Sciatic nerve (tissue), 2 donors: ENCODE results near the gene SSR1. TPM values are rescaled to one million over a fixed set of nuclear protein-coding genes. Genes with fewer than 3 reads are reported as not detected.
"Not testable (repeated sequence)": the region's sequence is repeated elsewhere in the genome, so short reads cannot be mapped to it uniquely, and the experiment has no call there.

Source experiments
- ATAC-seq: fragments of 200-7000 bp; cut with Tn5 transposase; one replicate; pipeline ENCODE4 v1.9.1; 2020; ENCODE audit warnings: mild to moderate bottlenecking, moderate library complexity
- DNase-seq: peaks from one replicate; pipeline ENCODE4 v3.0.0-alpha.2; 2020; ENCODE audit warnings: low spot score
- intact Hi-C: fragments of 100-400 bp; cut with DNase I; formaldehyde crosslinking; loops from one replicate; pipeline ENCODE4 v1.14.2; 2022
- total RNA-seq: library from RNA; stranded (reverse); fragmentation: NEBNext Ultra II Directional; extraction: Animal tissue kit (Norgen Biotek cat#: 25700); gene quantifications from one replicate; pipeline ENCODE4 v1.2.1, GENCODE V29; 2021
- donor health status: DM: no; HTN: no; CAD: no.
- donor health status: DM: no; HTN: no; CAD: no.

Gene SSR1
- total RNA-seq, 1 donor from 2014 or later = 118 TPM

DNA sequence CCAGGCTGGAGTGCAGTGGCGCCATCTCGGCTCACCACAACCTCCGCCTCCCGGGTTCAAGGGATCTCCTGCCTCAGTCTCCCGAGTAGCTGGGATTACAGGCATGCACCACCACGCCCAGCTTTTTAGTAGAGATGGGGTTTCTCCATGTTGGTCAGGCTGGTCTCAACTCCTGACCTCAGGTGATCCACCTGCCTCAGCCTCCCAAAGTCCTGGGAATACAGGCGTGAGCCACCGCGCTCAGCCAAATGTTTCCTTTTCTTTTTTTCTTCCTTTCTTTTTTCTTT is 49.5 kb downstream of the SSR1 start:
- ATAC-seq, intact Hi-C loops, DNase-seq: not testable (repeated sequence)

DNA sequence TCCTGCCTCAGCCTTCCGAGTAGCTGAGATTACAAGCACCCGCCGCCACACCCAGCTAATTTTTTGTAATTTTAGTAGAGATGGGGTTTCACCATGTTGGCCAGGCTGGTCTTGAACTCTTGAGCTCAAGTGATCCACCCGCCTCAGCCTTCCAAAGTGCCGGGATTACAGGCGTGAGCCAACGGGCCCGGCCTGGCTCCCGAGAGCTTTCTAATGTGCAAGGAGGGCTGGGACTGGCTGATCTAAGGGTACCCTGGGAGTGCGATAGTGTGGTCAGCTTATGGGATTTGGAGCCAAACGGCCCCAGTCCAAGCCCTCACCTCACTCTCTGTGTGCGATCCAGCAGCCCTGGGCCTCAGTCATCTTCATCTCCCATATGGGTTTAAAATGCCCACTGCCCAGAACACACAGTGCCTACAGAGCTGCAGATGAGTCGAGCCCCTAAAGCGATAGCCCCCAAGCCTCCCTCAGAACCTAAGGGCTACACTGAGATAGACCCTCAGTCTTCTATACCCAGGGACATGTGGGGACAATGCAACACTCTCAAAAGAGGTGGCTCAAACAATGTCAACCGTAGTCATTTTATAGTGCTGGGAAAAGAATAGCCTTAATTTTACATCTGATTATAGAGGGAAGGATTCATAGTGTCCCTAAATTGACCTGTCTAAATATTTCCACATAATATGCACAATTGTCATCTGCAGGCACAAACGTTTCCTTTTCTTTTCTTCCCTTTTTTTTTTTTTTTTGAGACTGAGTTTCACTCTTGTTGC is 50.1 kb downstream of the SSR1 start:
- intact Hi-C loops = no loop called here
- ATAC-seq (no peak), DNase-seq (no peak)

DNA sequence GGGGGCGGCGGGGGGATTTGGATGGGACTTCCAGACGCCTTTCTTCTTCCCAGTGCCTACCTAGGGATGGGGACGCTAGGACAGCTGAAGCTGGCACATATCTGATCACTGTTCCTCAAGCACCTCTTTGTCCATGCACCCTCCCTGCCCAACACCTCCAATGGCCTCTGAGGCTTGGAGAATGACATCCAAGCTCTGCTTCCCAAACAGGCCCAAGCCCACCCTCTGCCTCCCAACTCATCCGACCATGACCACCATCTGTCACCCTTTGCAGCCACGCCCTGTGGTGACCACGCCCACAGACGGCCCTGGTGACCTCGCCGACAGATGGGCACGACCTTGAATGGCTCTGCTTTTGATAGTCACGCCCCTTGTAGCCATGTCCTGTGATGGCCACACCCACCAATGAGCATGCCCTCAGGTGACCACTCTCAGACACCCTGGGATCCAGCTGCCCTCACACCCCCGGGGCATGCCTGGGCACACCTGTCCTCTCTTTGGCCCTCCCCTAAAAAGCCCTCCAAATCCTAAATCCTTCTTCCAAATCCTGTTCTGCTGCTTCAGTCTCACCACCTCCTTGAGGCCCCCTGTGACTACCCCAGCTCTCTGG is 51.0 kb downstream of the SSR1 start:
- ATAC-seq = peak; percentile 2
- no peak for DNase-seq
- intact Hi-C loops = no loop called here

DNA sequence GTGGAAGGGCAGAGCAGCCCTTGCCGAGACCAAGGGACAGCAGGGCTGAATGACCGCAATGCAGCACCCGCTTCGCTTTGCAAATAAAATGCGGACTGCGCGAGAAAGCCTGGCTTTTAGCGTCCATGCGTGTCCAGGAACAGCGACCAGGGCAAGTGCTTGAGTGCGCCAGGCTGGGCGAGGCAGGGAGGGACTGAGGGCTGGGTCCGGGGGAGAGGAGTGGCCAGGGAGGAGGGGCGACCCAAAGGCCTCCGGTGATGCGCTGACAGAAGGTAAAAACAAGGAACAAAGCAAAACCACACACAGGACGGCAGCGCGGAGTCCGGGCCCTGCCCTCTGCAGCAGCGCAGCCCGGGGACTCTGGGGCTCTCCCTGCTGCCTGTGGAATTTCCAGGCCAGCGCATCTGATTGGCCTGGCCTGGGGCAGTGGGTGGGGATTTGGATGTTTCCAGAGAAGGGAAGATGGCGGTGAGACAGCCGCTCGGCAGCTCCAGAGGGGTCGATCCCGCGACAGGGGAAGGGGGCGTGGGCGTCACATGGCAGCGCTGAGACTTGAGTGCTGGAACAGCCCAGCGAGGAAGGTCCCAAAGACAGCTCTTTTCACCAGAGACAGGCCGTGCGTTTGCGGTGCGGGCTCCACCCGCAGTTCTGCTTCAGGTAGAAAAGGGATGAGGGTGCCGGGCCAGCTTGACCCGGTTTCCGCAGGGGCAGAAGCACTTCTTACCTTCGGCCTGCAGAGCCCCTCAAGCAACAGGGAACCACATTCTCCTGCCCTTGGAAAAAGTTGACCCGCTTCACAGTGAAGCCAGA is 51.8 kb downstream of the SSR1 start:
- DNase-seq (peak; percentile 86), ATAC-seq (peak; percentile 97)
- intact Hi-C loops = no loop called here

DNA sequence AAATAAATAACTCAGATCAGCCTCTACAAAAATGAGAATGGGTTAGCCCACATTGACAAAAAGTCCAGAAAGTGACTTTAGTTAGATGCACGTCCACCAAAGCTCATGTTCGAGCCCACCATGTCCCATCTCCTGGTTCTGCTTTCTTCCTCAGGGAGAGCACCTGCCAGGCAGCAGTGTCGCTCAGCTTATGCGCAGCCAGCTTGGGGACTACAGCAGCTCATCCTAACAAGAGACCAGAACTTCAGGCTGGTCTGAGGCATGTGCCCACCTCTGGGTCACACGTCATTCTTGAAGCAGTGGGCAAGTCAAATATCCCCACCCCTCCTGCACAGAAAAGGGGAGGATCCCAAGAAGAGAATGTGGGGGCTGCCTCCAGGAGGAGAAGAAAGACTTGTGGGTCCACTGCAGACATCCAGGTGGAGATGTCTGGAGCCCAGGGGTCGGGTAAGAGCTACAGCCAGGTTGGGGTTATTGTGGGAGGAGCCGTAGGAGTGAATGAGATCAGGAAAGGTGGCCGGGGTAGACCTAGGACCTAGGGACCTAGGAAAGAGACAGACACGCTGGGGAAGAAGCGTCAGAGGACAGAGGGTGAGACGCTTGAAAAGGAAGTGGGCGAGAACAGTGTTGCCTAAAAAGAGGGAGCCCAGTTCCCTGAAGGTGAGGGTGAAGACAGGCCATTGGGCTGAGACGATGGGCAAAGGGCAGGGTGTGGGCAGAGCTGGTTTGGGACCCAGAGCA is 52.5 kb downstream of the SSR1 start:
- DNase-seq (peak; percentile 47), ATAC-seq (peak; percentile 40)
- intact Hi-C loops = no loop called here

DNA sequence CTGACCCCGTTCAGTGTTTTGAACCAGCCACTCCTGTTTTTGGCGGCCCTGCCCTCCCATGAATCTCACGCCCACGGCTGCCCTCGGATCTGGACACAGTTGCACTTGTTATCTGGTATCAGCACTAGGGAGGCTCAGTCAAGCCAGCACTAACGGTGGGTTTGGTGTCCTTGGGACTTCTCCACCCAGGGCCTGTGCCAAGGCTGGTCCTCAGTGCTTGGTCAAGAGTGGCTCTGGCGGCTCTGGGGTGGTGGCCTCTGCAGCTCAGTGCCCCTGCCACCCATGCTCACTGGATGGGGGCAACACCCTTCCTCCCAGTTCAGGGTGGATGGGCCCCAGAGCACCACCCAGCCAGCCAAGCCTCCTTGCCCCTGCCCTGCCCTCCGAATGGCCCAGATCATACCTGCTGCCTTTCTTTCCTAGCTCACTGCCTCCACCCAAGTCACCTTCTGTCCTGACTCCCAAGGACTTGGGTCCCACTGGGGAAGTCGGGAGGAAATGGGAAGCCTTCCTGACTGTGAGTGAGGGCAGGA is 54.7 kb downstream of the SSR1 start:
- ATAC-seq = no peak
- DNase-seq = peak; percentile 47
- intact Hi-C loops = no loop called here

DNA sequence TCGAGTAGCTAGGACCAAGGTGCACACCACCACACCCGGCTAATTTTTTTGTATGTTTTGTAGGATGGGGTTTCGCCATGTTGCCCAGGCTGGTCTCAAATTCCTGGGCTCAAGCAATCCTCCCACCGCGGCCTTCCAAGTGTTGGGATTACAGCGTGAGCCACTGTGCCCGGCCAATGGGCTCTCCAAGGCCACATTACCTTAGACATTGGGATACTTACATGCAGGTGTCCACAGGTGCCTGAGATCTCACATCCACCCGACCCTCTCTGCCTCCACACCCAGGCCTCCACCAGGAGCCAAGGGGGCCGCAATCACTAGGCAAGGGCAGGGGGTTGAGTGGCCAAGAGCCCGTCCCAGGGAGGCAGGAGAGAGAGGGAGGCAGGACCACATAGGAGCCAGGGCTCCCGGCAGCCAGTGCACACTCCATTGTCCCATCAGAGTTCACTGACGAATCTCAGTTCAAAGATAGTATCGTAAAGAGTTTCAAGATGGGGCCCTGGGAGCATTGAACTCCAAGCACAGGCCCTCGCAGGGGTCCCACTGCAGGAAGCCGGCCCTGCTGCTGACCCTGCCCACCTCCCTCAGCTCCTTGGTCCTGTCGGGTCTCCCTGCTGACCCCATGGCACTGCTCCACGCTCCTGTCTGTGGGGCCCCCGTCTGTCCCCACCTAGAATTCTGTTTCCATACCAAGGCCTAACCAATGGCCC is 55.3 kb downstream of the SSR1 start:
- DNase-seq (peak; percentile 38), ATAC-seq (no peak)
- intact Hi-C loops = no loop called here

DNA sequence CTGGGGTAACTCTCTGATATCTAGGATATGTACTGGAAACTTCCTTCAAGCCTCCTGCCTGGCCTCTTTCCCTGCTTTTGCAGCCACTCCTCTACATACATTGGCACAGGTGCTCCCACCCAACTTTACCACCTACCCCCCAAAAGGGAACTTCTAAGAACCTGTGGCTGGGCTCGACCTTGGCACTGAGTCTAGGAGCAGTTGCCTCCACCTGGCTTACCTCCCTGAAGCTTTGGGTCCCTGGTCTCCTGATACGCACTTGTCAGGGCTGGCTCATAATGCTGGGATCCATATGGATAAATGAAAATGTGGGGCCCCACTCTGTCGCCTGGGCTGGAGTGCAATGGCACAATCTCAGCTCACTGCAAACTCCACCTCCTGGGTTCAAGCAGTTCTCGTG is 56.2 kb downstream of the SSR1 start:
- intact Hi-C loops = no loop called here
- ATAC-seq (no peak), DNase-seq (peak; percentile 4)

DNA sequence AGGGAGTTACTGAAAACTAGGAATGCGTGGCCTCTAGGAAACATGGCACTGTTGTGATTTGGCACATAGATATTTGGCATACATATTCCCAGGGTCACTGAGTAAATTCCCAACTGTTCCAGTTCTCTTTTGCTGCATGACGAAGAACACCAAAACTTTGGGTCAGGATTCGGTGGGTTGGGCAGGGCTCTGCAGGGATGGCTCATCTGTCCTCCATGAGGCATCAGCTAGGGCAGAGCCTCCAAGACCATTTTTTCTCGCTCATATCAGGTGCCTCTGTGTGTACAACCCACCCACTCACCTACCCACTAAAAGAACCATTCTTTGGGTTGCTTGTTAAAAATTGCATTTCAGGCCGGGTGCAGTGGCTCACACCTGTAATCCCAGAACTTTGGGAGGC is 57.1 kb downstream of the SSR1 start:
- DNase-seq (peak; percentile 18), ATAC-seq (no peak)
- intact Hi-C loops = no loop called here

DNA sequence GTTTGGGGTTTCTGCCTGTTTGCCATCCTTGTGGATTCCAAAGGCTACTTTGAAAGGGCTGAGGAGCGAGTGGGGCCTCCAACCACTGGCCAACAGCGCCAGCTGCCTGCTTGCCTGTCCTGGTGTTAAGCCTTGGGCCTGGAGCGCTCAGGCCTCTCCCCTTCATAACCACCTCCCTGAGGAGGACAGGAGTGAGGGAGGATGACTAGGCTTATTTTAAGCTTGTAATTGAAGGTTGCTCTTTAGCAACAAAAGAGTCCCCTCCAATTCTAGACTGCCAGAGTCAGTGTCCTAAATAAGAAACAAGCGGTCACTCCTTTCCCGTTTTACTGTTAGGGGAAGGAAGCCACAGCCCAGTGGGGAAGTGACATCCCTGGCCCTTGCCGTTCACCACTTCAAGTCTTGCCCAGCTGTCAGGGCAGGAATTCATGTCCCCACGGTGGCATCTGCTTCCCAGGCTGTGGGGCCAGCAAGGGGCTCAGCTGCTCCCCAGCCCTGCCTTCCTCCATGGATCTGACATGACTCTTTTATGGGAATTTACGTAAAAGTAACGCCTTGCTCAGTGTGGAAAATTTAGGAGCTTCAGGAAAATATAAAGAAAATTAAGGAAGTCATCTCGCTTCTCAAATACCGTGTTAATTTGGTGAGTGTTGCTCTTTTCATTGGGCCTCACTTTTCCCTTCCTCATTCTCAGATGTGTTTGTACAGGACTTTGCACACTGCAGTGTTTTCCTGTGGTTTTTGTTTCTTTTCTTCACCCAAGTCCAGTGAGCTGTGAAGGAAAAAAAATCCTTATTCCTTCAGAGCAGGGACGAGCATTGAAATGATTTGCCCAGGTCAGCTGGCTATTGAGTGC is 57.8 kb downstream of the SSR1 start:
- ATAC-seq = peak; percentile 47

DNA sequence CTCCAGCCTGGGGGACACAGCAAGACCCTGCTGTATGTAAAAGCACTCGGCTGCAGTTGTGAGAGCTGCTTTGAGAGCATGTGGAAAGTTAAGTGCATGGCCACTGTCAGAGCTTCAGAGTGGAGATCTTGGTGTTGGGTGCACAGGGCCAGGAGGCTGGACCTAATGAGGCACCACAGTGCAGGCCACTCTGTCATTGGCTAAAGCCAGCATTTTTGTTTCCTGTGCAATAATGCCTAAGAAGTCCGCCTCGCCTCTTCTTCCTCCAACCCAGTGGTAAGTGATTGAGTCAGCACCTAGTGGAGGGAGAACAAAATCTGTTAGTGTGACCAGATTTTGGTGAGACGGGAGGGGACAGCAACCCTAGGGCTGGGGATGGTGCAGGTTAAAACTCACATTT is 60.6 kb downstream of the SSR1 start:
- peak; percentile 44 for ATAC-seq
- intact Hi-C loops = no loop called here
- DNase-seq = no peak

More for the DNA sequence above, 57.8 kb downstream of the SSR1 start:
- DNase-seq = peak; percentile 10
- intact Hi-C loops = no loop called here

DNA sequence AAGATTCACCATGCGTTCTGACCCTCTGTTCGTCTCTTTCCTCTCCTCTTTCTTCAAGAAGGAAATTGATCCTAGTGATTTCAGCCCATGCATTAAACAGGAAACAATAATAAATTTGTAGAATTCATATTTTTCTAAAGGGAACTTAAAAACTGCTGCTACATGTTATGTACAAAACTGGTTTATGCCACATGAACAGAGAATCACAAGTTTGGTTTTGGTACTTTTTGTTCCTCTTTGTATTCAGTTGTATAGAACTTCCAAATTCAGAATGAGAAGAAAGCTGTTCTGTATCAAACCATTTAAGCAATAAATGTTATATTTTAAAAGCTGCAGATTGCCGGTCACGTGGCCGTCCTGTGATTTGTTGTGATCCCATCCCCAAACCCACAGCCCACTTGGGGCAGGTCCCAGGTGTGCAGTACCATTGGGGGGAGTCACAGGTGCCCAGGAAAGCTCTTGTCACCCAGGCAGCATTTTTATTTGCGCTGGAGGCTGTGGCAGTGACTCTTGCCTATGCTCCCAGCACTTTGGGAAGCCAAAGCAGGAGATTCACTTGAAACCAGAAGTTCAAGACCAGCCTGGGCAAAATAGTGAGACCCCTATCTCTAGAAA is 61.2 kb downstream of the SSR1 start:
- ATAC-seq (no peak), DNase-seq (no peak)
- intact Hi-C loops = no loop called here

DNA sequence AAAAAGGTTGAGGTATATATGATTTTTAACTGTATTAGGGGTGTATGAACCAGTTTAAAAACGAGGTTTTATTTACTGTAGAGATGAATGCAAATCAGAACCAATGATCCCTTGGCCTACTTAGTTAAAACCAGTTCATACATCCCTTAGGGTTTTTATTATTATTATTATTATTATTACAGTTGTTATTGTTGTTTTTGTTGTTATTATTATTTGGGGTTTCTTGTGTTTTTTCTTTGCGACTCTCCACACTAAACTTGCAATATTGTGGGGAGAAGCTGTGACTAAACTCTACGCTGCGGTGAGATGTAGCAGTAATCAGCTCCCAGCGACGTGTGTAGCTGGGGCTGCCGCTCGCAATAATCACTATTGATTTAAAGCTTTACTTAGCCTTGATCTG is 62.2 kb downstream of the SSR1 start:
- ATAC-seq (no peak), DNase-seq (no peak)
- intact Hi-C loops = no loop called here

DNA sequence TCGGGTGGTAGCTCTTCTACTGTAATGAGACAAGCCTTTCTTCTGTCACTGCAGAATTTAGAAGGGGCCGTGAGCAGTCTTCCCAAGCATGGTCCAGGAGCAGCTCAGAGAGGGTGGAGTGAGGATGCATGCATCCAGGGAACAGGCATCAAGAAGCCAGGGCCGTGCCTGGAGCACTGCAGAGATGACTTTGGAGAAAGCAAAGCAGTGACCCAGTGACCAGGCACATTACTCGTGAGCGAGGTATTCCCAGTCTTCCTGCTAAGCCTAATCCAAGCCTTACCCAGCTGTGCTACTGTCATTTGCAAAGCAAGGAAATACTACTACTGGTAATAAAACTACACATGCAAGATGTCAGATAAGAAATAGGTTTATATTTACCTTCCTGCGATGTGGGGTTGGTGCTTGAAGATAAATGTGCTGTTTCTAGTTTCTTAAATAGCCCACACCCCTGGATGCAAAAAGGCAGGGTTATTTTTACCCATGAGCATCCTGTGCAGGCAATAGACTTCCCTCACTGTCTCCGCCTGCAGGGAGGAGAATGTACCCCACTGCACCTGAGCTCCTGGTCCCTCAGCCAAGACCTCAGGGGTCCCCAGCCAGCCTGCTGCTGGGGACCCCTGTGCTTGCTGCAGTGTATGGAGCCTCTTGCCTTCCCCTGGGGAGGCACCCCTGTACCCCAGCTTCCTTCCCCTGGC is 62.9 kb downstream of the SSR1 start:
- no peak for ATAC-seq
- intact Hi-C loops = no loop called here
- DNase-seq = no peak

DNA sequence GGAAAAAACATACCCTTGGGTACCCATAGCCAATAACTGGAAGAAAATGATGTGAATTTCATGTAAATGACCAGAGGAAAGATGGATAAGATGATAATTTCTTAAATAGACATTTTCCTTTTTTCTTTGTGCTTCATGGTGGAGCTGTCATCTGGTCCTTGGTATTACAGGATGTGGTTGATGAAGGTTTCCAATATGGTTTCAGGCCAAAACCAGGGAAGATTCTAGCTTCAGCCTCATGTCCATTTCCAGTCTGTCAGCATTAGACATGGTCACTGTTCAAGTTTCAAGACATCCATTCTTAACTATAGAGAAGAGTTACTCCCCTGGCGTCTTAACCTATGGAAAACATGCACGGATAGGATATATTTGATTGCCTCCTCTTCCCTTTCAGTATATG is 63.6 kb downstream of the SSR1 start:
- no peak for ATAC-seq
- intact Hi-C loops = no loop called here
- DNase-seq = no peak

DNA sequence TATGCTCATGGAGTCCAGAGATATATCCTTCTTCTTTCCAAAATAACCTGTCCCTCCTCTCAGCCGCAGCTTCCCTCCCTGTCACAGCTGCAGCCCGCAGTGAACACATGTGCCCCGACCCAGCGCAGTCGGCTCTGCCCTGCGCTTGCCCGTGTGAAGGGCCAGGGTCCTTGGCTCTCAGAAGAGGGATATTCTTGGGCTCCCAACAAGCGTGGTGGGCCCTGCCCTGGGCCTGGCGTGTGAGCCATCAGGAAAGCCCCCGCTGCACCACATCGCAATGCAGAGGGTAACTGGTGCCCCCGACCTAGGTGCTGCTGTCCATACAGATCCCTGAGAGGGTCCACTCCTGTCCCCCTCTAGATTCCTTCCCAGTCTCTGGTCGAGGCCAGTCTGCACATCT is 65.2 kb downstream of the SSR1 start:
- ATAC-seq (no peak), DNase-seq (no peak)
- intact Hi-C loops = no loop called here

DNA sequence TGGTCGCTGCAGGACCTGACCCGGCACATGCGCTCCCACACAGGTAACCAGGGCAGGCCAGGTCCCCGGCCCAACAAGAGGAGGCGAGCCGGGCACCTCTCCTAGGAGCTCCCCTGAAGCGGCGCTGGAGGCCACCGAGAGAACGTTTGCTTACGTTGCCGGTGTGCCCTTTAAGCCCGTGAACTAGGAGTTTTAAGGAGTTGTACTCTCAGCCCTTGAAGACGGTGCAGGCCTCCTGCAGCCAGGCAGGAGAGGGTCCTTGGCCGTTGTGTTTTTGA is 65.9 kb downstream of the SSR1 start:
- no peak for DNase-seq
- ATAC-seq = no peak
- intact Hi-C loops = no loop called here
